Neural cell (in vitro differentiated cells): Measurements from ENCODE around the gene XDH. TPM values are rescaled to one million over a fixed set of nuclear protein-coding genes. Genes with fewer than 3 reads are reported as not detected.

Source experiments
- H2AFZ ChIP-seq: fragments of 200-600, 300-800 bp; sonication (generic), shearing (Covaris generic); 2 replicates; pipeline ENCODE4 v1.6.0; 2014; ENCODE audit warnings: low read depth, mild to moderate bottlenecking, antibody characterized with exemption, low read length, moderate library complexity
- H3F3A ChIP-seq: fragments of 200-600 bp; shearing (Covaris generic); 2 replicates; pipeline ENCODE4 v1.6.1; 2016; ENCODE audit warnings: mild to moderate bottlenecking, moderate library complexity, mixed read lengths, antibody characterized with exemption, low read length; ENCODE audit not compliant: insufficient read depth, poor library complexity, severe bottlenecking
- H3K27ac ChIP-seq: fragments of 200-600, 300-800 bp; sonication (generic), shearing (Covaris generic); 2 replicates; pipeline ENCODE4 v1.5.1; 2014; ENCODE audit warnings: mild to moderate bottlenecking, low read length, moderate library complexity
- H3K27me3 ChIP-seq: fragments of 300-800, 200-600 bp; sonication (generic), shearing (Covaris generic); 2 replicates; pipeline ENCODE4 v1.6.0; 2014; ENCODE audit warnings: mild to moderate bottlenecking, low read depth, low read length, moderate library complexity; ENCODE audit not compliant: insufficient read depth
- H3K36me3 ChIP-seq: fragments of 300-800, 200-600 bp; sonication (generic), shearing (Covaris generic); 2 replicates; pipeline ENCODE4 v1.5.1; 2014; ENCODE audit warnings: mild to moderate bottlenecking, antibody characterized with exemption, low read length, moderate library complexity; ENCODE audit not compliant: insufficient read depth
- H3K4me2 ChIP-seq: fragments of 300-800, 200-600 bp; sonication (generic), shearing (Covaris generic); 2 replicates; pipeline ENCODE4 v1.6.0; 2014; ENCODE audit warnings: mild to moderate bottlenecking, low read length
- H3K4me3 ChIP-seq: fragments of 300-800, 200-600 bp; sonication (generic), shearing (Covaris generic); 2 replicates; pipeline ENCODE4 v1.5.1; 2014; ENCODE audit warnings: mild to moderate bottlenecking, low read length, moderate library complexity
- H3K79me2 ChIP-seq: fragments of 200-600 bp; shearing (Covaris generic); replicated peaks from 2 replicates; pipeline ENCODE4 v1.6.0; 2014; ENCODE audit warnings: mild to moderate bottlenecking, low read length, moderate library complexity; ENCODE audit not compliant: insufficient read depth
- H3K9ac ChIP-seq: fragments of 300-800, 200-600 bp; sonication (generic), shearing (Covaris generic); 2 replicates; pipeline ENCODE4 v1.6.1; 2016; ENCODE audit warnings: mild to moderate bottlenecking, low read length, mixed read lengths
- H3K9me2 ChIP-seq: fragments of 200-600 bp; shearing (Covaris generic); 2 replicates; pipeline ENCODE4 v1.6.1; 2016; ENCODE audit warnings: mild to moderate bottlenecking, low read length, mixed read lengths; ENCODE audit not compliant: insufficient read depth
- H3K9me3 ChIP-seq: fragments of 200-600, 300-800 bp; sonication (generic), shearing (Covaris generic); 2 replicates; pipeline ENCODE4 v1.6.1; 2016; ENCODE audit warnings: mild to moderate bottlenecking, mixed run types, low read length, moderate library complexity, mixed read lengths
- H4K20me1 ChIP-seq: fragments of 200-600 bp; shearing (Covaris generic); 2 replicates; pipeline ENCODE4 v1.6.1; 2016; ENCODE audit warnings: mild to moderate bottlenecking, mixed run types; ENCODE audit not compliant: insufficient read depth
- CTCF ChIP-seq: fragments of 450-650 bp; IDR thresholded peaks from 2 replicates; pipeline ENCODE4 v1.5.1; 2014; ENCODE audit warnings: antibody characterized with exemption, mild to moderate bottlenecking, moderate library complexity; ENCODE audit not compliant: poor library complexity, severe bottlenecking
- EP300 ChIP-seq: fragments of 450-650 bp; conservative IDR thresholded peaks from 2 replicates; pipeline ENCODE4 v1.6.1; 2014; ENCODE audit warnings: antibody characterized with exemption, mild to moderate bottlenecking, moderate library complexity; ENCODE audit not compliant: poor library complexity, severe bottlenecking
- EZH2 ChIP-seq: fragments of 200-600, 300-800 bp; shearing (Covaris generic), sonication (generic); IDR thresholded peaks from 2 replicates; pipeline ENCODE4 v1.6.1; 2014; ENCODE audit warnings: antibody characterized with exemption, low read length, borderline replicate concordance, mild to moderate bottlenecking; ENCODE audit not compliant: insufficient read depth, poor library complexity, severe bottlenecking
- MXI1 ChIP-seq: fragments of 450-650 bp; conservative IDR thresholded peaks from 2 replicates; pipeline ENCODE4 v1.6.1; 2014; ENCODE audit warnings: antibody characterized with exemption, mild to moderate bottlenecking; ENCODE audit not compliant: poor library complexity, severe bottlenecking
- POLR2AphosphoS5 ChIP-seq: IDR thresholded peaks from 2 replicates; pipeline ENCODE4 v1.6.1; 2012
- RAD21 ChIP-seq: fragments of 450-650 bp; conservative IDR thresholded peaks from 2 replicates; pipeline ENCODE4 v1.6.1; 2014; ENCODE audit warnings: antibody characterized with exemption, mild to moderate bottlenecking, moderate library complexity
- REST ChIP-seq: IDR thresholded peaks from 2 replicates; pipeline ENCODE4 v1.6.1; 2012; ENCODE audit warnings: borderline replicate concordance
- SMC3 ChIP-seq: fragments of 450-650 bp; conservative IDR thresholded peaks from 2 replicates; pipeline ENCODE4 v1.6.1; 2014; ENCODE audit warnings: antibody characterized with exemption, mild to moderate bottlenecking, moderate library complexity; ENCODE audit not compliant: poor library complexity
- TAF1 ChIP-seq: IDR thresholded peaks from 2 replicates; pipeline ENCODE4 v1.6.1; 2012; ENCODE audit warnings: low read depth
- polyA plus RNA-seq: library from polyadenylated mRNA; depleted of rRNA; stranded (reverse); fragments of >200 nt; gene quantifications from 2 replicates; pipeline ENCODE4 v1.2.3, GENCODE V29; 2014

The XDH gene
- polyA plus RNA-seq, 1 donor from 2014 or later = 0.48 TPM

GRCh38 chr2:31327505-31327904, 87.0 kb downstream of the XDH start:
- Histone ChIP-seq H3K27ac (no peak overlapping the region), H4K20me1 (no peaks in the 10 kb centered on the region), H3K9ac (no peak overlapping the region), H3F3A (no peaks in the 10 kb centered on the region), H3K27me3 (no peaks in the 10 kb centered on the region), H2AFZ (no peak overlapping the region), H3K36me3 (no peaks in the 10 kb centered on the region), H3K4me3 (no peak overlapping the region), H3K9me2 (no peaks in the 10 kb centered on the region), H3K9me3 (no peaks in the 10 kb centered on the region), H3K79me2 (no peaks in the 10 kb centered on the region), H3K4me2 (no peak overlapping the region)
- TF ChIP-seq EP300 = no peak
- no peak for TF ChIP-seq REST
- TF ChIP-seq MXI1 = no peak

- Histone ChIP-seq H3K27ac (no peak overlapping the region), H4K20me1 (no peaks in the 10 kb centered on the region), H3K79me2 (no peaks in the 10 kb centered on the region), H3K36me3 (no peaks in the 10 kb centered on the region), H3K9me2 (no peaks in the 10 kb centered on the region), H3K9ac (no peak overlapping the region), H3K9me3 (no peaks in the 10 kb centered on the region), H3K27me3 (no peaks in the 10 kb centered on the region), H2AFZ (no peak overlapping the region), H3K4me2 (no peak overlapping the region), H3K4me3 (no peak overlapping the region), H3F3A (no peaks in the 10 kb centered on the region)
- TF ChIP-seq POLR2AphosphoS5 = no peak
These were observed 90.4 kb downstream of the XDH start for GRCh38 chr2:31324016-31324633.

- Histone ChIP-seq H3K9me3 (no peaks in the 10 kb centered on the region), H3F3A (no peaks in the 10 kb centered on the region), H3K36me3 (no peaks in the 10 kb centered on the region), H3K4me2 (no peak overlapping the region), H3K9ac (no peak overlapping the region), H2AFZ (no peak overlapping the region), H3K79me2 (no peaks in the 10 kb centered on the region), H3K27me3 (no peaks in the 10 kb centered on the region), H3K9me2 (no peaks in the 10 kb centered on the region), H3K27ac (no peak overlapping the region), H4K20me1 (no peaks in the 10 kb centered on the region), H3K4me3 (no peak overlapping the region)
- TF ChIP-seq POLR2AphosphoS5 (no peak), MXI1 (no peak), RAD21 (no peak), EP300 (no peak), REST (no peak), TAF1 (no peak), EZH2 (no peak), CTCF (no peak), SMC3 (no peak)
These were observed 92.2 kb downstream of the XDH start for GRCh38 chr2:31322371-31322770.
